B cell (primary cell): Measurements from ENCODE around the gene CYREN. TPM values are rescaled to one million over a fixed set of nuclear protein-coding genes. Genes with fewer than 3 reads are reported as not detected.

Source experiments
- ATAC-seq: fragments of 200-7000 bp; cut with Tn5 transposase; one replicate; pipeline ENCODE4 v1.10.0; 2021; ENCODE audit warnings: low read depth, mild to moderate bottlenecking, moderate number of reproducible peaks, moderate library complexity
- CTCF ChIA-PET: fragments of 350-600 bp; sonication (Branson Sonifier 250); formaldehyde crosslinking; loops from one replicate; lab custom pipeline; 2021; ENCODE audit warnings: antibody characterized with exemption, inconsistent platforms; lab: Charles Lee
- POLR2A ChIA-PET: fragments of 350-600 bp; sonication (Branson Sonifier 250); formaldehyde crosslinking; loops from one replicate; lab custom pipeline; 2021; ENCODE audit warnings: antibody characterized with exemption; lab: Charles Lee
- DNase-seq: peaks from one replicate; pipeline ENCODE4 v3.0.0; 2013
- H2AFZ ChIP-seq: 2 replicates; pipeline ENCODE4 v1.6.1; 2012; ENCODE audit warnings: mild to moderate bottlenecking, low read depth, low read length; ENCODE audit not compliant: insufficient read depth, poor library complexity, severe bottlenecking
- H3K27ac ChIP-seq, 2 donors: 1 replicate in 1 of 2; 2 replicates in 1 of 2; pipeline ENCODE4 v1.5.1; 2012 to 2013; ENCODE audit warnings: low read length in 2 of 2, mild to moderate bottlenecking in 2 of 2, moderate library complexity in 1 of 2
- H3K27me3 ChIP-seq, 4 experiments: fragments of 200-600 bp in 1 of 4; sonication (generic) in 1 of 4; replicated peaks in 1 of 4; 1 replicate in 2 of 4; 2 replicates in 2 of 4; pipeline versions ENCODE4 v1.6.1 to v1.7.0; 2013 to 2016; ENCODE audit warnings: low read length in 3 of 4, mild to moderate bottlenecking in 2 of 4, mixed read lengths in 1 of 4, moderate library complexity in 1 of 4; ENCODE audit not compliant: insufficient read depth in 4 of 4, control insufficient read depth in 3 of 4; ENCODE audit errors: control extremely low read depth in 1 of 4
- H3K36me3 ChIP-seq, 2 experiments: replicated peaks in 1 of 2; 1 replicate in 1 of 2; 2 replicates in 1 of 2; pipeline versions ENCODE4 v1.6.1 to v1.7.1; 2013; ENCODE audit warnings: low read length in 1 of 2; ENCODE audit not compliant: insufficient read depth in 2 of 2, control insufficient read depth in 1 of 2; ENCODE audit errors: control extremely low read depth in 1 of 2, extremely low read depth in 1 of 2
- H3K4me1 ChIP-seq, 2 donors: fragments of 200-600 bp in 1 of 2; sonication (generic) in 1 of 2; 1 replicate in 1 of 2; 2 replicates in 1 of 2; pipeline versions ENCODE4 v1.5.1 to v1.6.1; 2013 to 2017; ENCODE audit warnings: low read length in 2 of 2; ENCODE audit not compliant: control insufficient read depth in 2 of 2, insufficient read depth in 2 of 2
- H3K4me2 ChIP-seq: replicated peaks from 2 replicates; pipeline ENCODE3; 2012; ENCODE audit warnings: mild to moderate bottlenecking, low read depth, low read length; ENCODE audit not compliant: poor library complexity, severe bottlenecking
- H3K4me3 ChIP-seq, 5 experiments: fragments of 200-600 bp in 1 of 5; sonication (generic) in 1 of 5; 1 replicate in 3 of 5; 2 replicates in 2 of 5; pipeline versions ENCODE4 v1.5.1 to v1.7.0; 2011 to 2016; ENCODE audit warnings: low read length in 4 of 5, mild to moderate bottlenecking in 4 of 5, low read depth in 2 of 5, control low read depth in 1 of 5, moderate library complexity in 1 of 5; ENCODE audit not compliant: insufficient read depth in 1 of 5; ENCODE audit errors: control extremely low read depth in 1 of 5, extremely low read depth in 1 of 5
- H3K79me2 ChIP-seq: fragments of 200-600 bp; sonication (generic); one replicate; pipeline ENCODE4 v1.6.0; 2016; ENCODE audit warnings: low read length; ENCODE audit not compliant: control insufficient read depth, insufficient read depth
- H3K9ac ChIP-seq: fragments of 200-600 bp; sonication (generic); 2 replicates; pipeline ENCODE4 v1.6.1; 2017; ENCODE audit warnings: mild to moderate bottlenecking, low read length, moderate library complexity
- H3K9me3 ChIP-seq, 3 donors: one replicate each; pipeline versions ENCODE4 v1.6.1 to v1.7.1; 2013; ENCODE audit warnings: low read length in 2 of 3; ENCODE audit not compliant: control insufficient read depth in 2 of 3, insufficient read depth in 1 of 3; ENCODE audit errors: control extremely low read depth in 1 of 3
- H4K20me1 ChIP-seq: 2 replicates; pipeline ENCODE4 v1.6.0; 2012; ENCODE audit warnings: mild to moderate bottlenecking, low read length; ENCODE audit not compliant: insufficient read depth, control insufficient read depth, poor library complexity, severe bottlenecking
- H3K27ac Mint-ChIP-seq: one replicate; pipeline ENCODE4 v1.8.0; 2021; ENCODE audit warnings: mixed read lengths
- H3K27me3 Mint-ChIP-seq: one replicate; pipeline ENCODE4 v1.8.0; 2021; ENCODE audit warnings: mixed read lengths
- H3K4me1 Mint-ChIP-seq: one replicate; pipeline ENCODE4 v1.8.0; 2021; ENCODE audit warnings: mixed read lengths
- H3K4me3 Mint-ChIP-seq: one replicate; pipeline ENCODE4 v1.8.0; 2021; ENCODE audit warnings: mixed read lengths
- H3K9me3 Mint-ChIP-seq: one replicate; pipeline ENCODE4 v1.8.0; 2022; ENCODE audit warnings: mixed read lengths; ENCODE audit not compliant: insufficient read depth
- CTCF ChIP-seq: fragments of 200-600 bp; IDR thresholded peaks from one replicate; pipeline ENCODE4 v1.8.0; 2022; ENCODE audit warnings: antibody characterized with exemption, mild to moderate bottlenecking
- EZH2 ChIP-seq: IDR thresholded peaks from 2 replicates; pipeline ENCODE4 v1.6.1; 2012; ENCODE audit warnings: borderline replicate concordance, low read depth, mild to moderate bottlenecking, moderate library complexity, low read length; ENCODE audit not compliant: insufficient read depth, poor library complexity, severe bottlenecking
- WGBS: methylation state at CpG from one replicate; pipeline ENCODE4 v1.1.5; 2013; ENCODE audit warnings: missing lambda C conversion rate; ENCODE audit not compliant: insufficient coverage; 5-methylcytosine and 5-hydroxymethylcytosine counted together
- intact Hi-C: fragments of 100-400 bp; cut with micrococcal nuclease; formaldehyde crosslinking; loops from one replicate; pipeline ENCODE4 v1.10.0; 2022
- polyA plus RNA-seq: library from polyadenylated mRNA; depleted of rRNA; stranded (reverse); fragments of >200 nt; gene quantifications from 2 replicates; pipeline ENCODE4 v1.2.3, GENCODE V29; 2012
- total RNA-seq, 2 donors: library from RNA; stranded (reverse); fragments of 120-200 nt in 1 of 2; gene quantifications; 1 replicate in 1 of 2; 2 replicates in 1 of 2; pipeline versions ENCODE4 v1.2.3 to v1.2.4, GENCODE V29; 2013 to 2022

Gene CYREN
- total and polyA plus RNA-seq, 2 donors (not counting 1 experiment from before 2014, with no cell fraction given) = 19.2 to 54.6 TPM

DNA sequence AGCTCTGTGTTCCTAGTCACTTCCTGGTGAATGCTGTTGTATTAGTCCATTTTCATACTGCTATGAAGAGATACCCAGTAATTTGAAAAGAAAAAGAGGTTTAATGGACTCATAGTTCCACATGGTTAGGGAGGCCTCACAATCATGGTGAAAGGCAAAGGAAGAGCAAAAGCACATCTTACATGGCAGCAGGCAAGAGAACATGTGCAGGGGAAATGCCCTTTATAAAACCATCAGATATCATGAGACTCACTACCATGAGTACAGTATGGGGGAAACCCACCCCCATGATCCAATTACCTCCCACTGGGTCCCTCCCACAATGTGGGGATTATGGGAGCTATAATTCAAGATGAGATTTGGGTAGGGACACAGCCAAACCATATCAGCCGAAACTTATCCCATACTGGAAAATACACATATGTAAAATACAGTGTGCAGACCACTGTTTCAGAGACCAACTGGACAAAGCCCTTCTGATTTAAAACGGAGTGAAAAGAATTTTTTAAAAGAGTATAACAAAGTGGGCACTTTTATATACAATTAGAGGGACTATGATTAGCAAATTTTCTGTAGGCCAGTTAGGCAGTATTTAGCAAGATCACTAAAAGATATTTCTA, 8.0 kb downstream of the CYREN start:
- Histone ChIP-seq H3K4me2 (no peak overlapping the region), H3K79me2 (peaks cover 44% of the 10 kb centered on the region), H3K4me3 (no peak overlapping the region), H3K9ac (no peak overlapping the region), H3K36me3 (peaks cover 0 to 48% of the 10 kb centered on the region in 2 experiments), H3K9me3 (peaks cover 0 to 8% (median 0%) of the 10 kb centered on the region in 3 donors), H3K4me1 (peaks cover 26 to 35% of the 10 kb centered on the region in 2 donors), H4K20me1 (peaks cover 18% of the 10 kb centered on the region), H3K27ac (peak overlapping the region in 1 of 2 donors; percentile 59), H3K27me3 (no peaks in the 10 kb centered on the region), H2AFZ (no peak overlapping the region)
- ChIA-PET CTCF (interaction anchor here (1.4 to 4.3 kb wide), 4 partner anchors 8 to 176 kb away, joined by 4 to 47 read pairs (median 16); partner anchors contain the start of genes AGBL3, CYREN and TMEM140), POLR2A (interaction anchor here (0.9 to 2.9 kb wide), 3 partner anchors 11 to 395 kb away, joined by 4 to 13 read pairs (median 7); partner anchors contain the start of gene TMEM140)
- no peak overlapping the region for H3K4me3 Mint-ChIP-seq
- no peak for DNase-seq
- H3K27me3 Mint-ChIP-seq = no peaks in the 10 kb centered on the region
- 100% methylated on average over 1 of the region's 2 CpGs for WGBS
- peak overlapping the region; percentile 26 for H3K27ac Mint-ChIP-seq
- intact Hi-C loops = no loop called here
- peaks cover 62% of the 10 kb centered on the region for H3K4me1 Mint-ChIP-seq
- ATAC-seq = no peak
- H3K9me3 Mint-ChIP-seq = peaks cover 2% of the 10 kb centered on the region
- TF ChIP-seq CTCF = no peak
- TF ChIP-seq EZH2 = no peak

GRCh38 chr7:135161669-135162068, 8.8 kb downstream of the CYREN start:
- DNase-seq (no peak), ATAC-seq (no peak)
- Histone ChIP-seq H3K4me3 (no peak overlapping the region), H3K27ac (peak overlapping the region in 1 of 2 donors; percentile 59), H3K4me1 (peaks cover 26 to 32% of the 10 kb centered on the region in 2 donors), H3K36me3 (peaks cover 0 to 44% of the 10 kb centered on the region in 2 experiments), H3K27me3 (no peaks in the 10 kb centered on the region), H3K9ac (no peak overlapping the region), H4K20me1 (peaks cover 26% of the 10 kb centered on the region), H3K79me2 (peaks cover 52% of the 10 kb centered on the region), H3K4me2 (no peak overlapping the region), H2AFZ (no peak overlapping the region), H3K9me3 (peaks cover 0 to 12% (median 2%) of the 10 kb centered on the region in 3 donors)
- Mint-ChIP-seq H3K9me3 (peaks cover 2% of the 10 kb centered on the region), H3K27ac (peak overlapping the region; percentile 92), H3K4me1 (peaks cover 58% of the 10 kb centered on the region), H3K4me3 (peak overlapping the region; percentile 78), H3K27me3 (no peaks in the 10 kb centered on the region)
- 85% methylated on average over 6 of the region's 6 CpGs for WGBS
- TF ChIP-seq EZH2 (no peak), CTCF (no peak)
- intact Hi-C loops = loop anchor here (1.0 kb wide), 2 partner anchors 9 to 13 kb away; partner anchors contain the start of genes CYREN and TMEM140
- CTCF ChIA-PET = interaction anchor here (0.8 to 4.9 kb wide), 5 partner anchors 9 to 529 kb away, joined by 3 to 47 read pairs (median 29); partner anchors contain the start of genes AGBL3, CYREN and TMEM140
- POLR2A ChIA-PET = interaction anchor here (0.9 to 2.9 kb wide), 4 partner anchors 8 to 394 kb away, joined by 4 to 22 read pairs (median 10); partner anchors contain the start of genes CYREN and TMEM140
